ENCODE measurements around the gene GADD45A. TPM values are rescaled to one million over a fixed set of nuclear protein-coding genes. Genes with fewer than 3 reads are reported as not detected.
A peak's percentile ranks its signal among the peaks of the same experiment; 100 is the strongest.

The GADD45A gene
- total RNA-seq, 1 donor = 54.8 TPM

DNA sequence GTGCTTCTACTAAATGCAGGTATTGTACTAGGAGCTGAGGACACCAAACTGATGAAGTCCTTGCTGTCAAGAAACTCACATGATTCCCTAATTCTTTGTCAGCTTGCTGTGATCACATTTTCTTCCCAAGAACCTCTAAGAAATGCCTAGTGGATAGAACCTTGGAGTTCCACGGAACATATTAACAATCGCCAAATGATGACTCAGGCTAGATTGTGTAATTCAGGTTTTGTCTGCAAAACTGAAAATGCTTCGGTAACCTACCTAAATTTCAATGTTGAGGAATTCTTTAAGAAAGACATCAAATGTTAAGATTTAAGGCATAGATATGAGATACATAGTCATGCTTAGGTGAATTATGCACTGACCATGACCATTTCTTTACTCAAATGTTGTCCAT lies 1.7 kb upstream of the GADD45A start:
- TF ChIP-seq, protein P1, sequence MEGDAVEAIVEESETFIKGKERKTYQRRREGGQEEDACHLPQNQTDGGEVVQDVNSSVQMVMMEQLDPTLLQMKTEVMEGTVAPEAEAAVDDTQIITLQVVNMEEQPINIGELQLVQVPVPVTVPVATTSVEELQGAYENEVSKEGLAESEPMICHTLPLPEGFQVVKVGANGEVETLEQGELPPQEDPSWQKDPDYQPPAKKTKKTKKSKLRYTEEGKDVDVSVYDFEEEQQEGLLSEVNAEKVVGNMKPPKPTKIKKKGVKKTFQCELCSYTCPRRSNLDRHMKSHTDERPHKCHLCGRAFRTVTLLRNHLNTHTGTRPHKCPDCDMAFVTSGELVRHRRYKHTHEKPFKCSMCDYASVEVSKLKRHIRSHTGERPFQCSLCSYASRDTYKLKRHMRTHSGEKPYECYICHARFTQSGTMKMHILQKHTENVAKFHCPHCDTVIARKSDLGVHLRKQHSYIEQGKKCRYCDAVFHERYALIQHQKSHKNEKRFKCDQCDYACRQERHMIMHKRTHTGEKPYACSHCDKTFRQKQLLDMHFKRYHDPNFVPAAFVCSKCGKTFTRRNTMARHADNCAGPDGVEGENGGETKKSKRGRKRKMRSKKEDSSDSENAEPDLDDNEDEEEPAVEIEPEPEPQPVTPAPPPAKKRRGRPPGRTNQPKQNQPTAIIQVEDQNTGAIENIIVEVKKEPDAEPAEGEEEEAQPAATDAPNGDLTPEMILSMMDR (IDR thresholded peaks at IDR 0.05; ENCODE audit: insufficient read depth, low read depth, low read length) = no peak
- peak overlapping the region; percentile 24 for H3K4me3 ChIP-seq (ENCODE audit: low read depth, low read length)
- peak; percentile 78 for DNase-seq (ENCODE audit: low read depth)

DNA sequence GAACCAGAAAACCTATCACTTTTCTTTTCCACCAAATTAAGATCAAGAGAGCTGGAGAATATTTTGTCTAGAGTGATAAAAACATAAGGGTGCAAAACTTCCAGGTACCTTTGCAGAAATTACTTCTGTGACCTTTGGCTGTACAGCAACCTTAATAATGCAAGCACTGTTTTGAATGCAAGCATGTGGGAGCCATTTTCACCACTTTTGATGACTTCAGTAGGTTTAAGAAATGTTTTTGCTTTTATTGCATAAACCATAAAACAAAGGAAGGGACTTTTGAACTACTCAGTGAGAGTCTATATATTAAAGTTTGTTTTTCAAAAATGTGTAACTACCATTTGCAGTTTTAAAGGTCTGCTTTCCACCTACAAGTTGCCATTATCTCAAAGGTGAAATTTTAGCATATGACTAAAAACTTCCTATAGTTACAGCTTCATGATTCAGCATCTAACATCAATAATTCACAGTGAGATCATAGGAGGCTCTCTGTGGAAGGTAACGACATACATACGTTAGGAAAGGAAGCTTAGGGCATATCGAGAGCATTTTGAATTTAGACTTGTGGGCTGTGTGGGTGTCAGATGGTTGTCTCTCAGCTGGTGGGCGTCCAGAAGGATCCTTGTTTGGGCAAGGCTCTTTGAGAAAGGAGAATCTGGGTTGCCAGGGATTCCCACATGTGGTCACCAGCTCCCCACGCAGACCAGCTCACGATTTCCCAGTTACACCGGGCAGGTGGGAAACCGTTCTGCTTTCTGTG lies 1.1 kb upstream of the GADD45A start:
- peak overlapping the region; percentile 44 for H3K4me3 ChIP-seq (ENCODE audit: low read depth, low read length)
- DNase-seq (ENCODE audit: low read depth) = peak; percentile 38
- TF ChIP-seq, protein P1 (IDR thresholded peaks at IDR 0.05; ENCODE audit: insufficient read depth, low read depth, low read length) = no peak

DNA sequence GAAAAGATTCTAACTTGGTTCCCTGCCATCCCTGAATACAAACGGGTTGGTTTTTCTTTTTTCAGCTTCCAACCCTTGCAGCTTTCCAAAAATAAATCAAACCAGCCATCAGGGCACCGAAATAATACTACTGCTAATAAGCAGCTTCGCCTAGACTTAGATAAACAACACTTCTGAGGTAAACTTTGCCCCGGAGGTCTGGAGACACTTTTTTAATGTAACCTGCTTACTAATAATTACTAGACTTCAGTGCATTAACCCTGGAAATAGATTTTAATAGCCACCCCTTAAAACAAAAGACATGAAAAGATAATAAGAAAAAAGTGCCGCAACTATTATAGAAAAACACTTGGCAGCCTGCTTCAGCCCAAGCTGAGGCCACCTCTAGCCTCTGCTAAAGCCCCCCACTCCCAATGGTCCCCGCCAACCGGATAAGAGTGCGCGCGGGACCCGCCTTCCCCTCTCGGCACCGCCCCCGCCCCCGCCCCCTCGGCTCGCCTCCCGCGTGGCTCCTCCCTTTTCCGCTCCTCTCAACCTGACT lies 405 bp upstream of the GADD45A start:
- TF ChIP-seq, protein P1 (IDR thresholded peaks at IDR 0.05; ENCODE audit: insufficient read depth, low read depth, low read length) = no peak
- peak overlapping the region; percentile 44 for H3K4me3 ChIP-seq (ENCODE audit: low read depth, low read length)
- no peak for DNase-seq (ENCODE audit: low read depth)

DNA sequence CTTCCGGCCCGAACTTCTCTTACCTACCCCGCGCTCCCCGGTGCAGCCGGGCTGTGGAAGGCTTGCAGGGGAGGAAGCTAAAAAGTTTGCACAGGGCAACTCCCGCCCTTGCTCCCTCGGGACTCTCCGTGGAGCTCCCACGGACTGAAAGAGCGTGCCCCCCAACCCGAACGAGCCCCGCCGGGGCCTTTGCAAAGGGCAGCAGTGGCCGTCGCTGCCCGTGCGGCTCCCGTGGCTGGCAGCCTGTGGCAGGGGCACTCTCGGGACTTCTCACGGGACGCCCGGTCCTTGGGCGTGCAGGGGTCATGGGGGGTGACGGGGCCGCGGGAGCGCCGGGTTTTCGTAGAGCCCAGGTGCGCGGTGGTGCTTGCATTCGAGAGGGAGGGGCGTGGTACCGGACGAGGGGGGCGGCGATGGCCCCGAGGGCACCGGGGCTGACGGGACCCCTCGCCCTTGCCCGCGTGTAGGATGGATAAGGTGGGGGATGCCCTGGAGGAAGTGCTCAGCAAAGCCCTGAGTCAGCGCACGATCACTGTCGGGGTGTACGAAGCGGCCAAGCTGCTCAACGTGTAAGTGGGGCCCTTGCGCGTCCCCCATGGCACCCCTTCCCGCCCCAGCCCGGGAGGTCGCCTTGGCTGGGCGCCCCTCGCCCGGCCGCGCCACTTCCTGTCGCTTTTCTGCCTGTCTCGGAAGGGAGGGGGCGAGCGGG lies 711 bp downstream of the GADD45A start:
- peak overlapping the region; percentile 89 for H3K4me3 ChIP-seq (ENCODE audit: low read depth, low read length)
- DNase-seq (ENCODE audit: low read depth) = peak; percentile 38
- TF ChIP-seq, protein P1 (IDR thresholded peaks at IDR 0.05; ENCODE audit: insufficient read depth, low read depth, low read length) = no peak

DNA sequence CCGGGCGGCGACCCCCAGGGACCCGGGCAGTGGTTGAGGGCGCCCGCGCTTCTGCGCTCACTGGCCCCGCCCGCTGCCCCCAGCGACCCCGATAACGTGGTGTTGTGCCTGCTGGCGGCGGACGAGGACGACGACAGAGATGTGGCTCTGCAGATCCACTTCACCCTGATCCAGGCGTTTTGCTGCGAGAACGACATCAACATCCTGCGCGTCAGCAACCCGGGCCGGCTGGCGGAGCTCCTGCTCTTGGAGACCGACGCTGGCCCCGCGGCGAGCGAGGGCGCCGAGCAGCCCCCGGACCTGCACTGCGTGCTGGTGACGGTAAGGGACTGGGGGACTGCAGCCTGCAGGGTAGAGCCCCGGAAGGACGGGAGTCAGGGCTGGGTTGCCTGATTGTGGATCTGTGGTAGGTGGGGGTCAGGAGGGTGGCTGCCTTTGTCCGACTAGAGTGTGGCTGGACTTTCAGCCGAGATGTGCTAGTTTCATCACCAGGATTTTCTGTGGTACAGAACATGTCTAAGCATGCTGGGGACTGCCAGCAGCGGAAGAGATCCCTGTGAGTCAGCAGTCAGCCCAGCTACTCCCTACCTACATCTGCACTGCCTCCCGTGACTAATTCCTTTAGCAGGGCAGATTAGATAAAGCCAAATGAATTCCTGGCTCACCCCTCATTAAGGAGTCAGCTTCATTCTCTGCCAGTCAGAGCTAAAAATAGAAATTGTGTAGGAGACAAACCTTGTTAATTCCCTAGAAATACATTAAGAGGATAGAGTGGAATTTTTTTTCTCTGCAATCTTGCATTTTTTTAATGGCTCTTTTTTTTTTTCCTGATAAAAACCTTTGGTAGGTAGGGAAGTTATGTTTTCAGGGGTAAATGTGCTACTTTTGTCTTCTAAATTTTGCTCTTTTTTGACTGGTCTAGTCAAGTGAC lies 1.5 kb downstream of the GADD45A start:
- H3K4me3 ChIP-seq (ENCODE audit: low read depth, low read length) = peak overlapping the region; percentile 89
- DNase-seq (ENCODE audit: low read depth) = peak; percentile 99
- TF ChIP-seq, protein P1 (IDR thresholded peaks at IDR 0.05; ENCODE audit: insufficient read depth, low read depth, low read length) = no peak

DNA sequence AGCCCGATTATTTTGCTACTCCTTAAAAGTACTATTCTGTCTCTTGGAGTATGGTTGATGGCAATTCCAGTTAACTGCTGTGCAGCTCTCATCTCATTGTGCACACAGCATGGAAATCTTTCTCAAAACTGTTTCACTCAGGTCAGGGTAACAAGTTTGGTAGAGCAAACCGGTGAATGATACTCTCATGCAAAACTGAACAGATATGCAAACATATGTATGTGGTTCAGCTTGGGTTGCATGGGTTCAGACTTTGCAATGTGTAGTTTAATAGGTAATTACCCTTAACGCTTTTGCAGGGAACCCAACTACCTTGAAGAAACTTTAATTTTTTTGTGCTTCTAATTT lies 2.2 kb downstream of the GADD45A start:
- TF ChIP-seq, protein P1 (IDR thresholded peaks at IDR 0.05; ENCODE audit: insufficient read depth, low read depth, low read length) = no peak
- DNase-seq (ENCODE audit: low read depth) = no peak
- peak overlapping the region; percentile 89 for H3K4me3 ChIP-seq (ENCODE audit: low read depth, low read length)

All from fibroblast of villous mesenchyme (primary cell).